A549 (cell line): ENCODE measurements around the gene ZNRD2. TPM values are rescaled to one million over a fixed set of nuclear protein-coding genes. Genes with fewer than 3 reads are reported as not detected.

ENCODE experiments used
- ATAC-seq, 2 experiments: fragments of 200-7000 bp in 1 of 2; fragments of >200 bp in 1 of 2; cut with Nextera tagmentation in 1 of 2; cut with Tn5 transposase in 1 of 2; 3 replicates each; pipeline versions ENCODE4 v1.8.0 to v1.9.1; 2018 to 2020; ENCODE audit warnings: mild to moderate bottlenecking in 1 of 2, moderate library complexity in 1 of 2
- CTCF ChIA-PET: fragments of 300-600 bp; sonication (Branson Sonifier 250); formaldehyde crosslinking; extraction: SDS; loops from one replicate; lab custom pipeline; 2021; ENCODE audit warnings: antibody characterized with exemption, inconsistent platforms; lab: Yijun Ruan, JAX
- POLR2A ChIA-PET: fragments of 350-600 bp; formaldehyde crosslinking; extraction: SDS; loops from one replicate; lab custom pipeline; 2021; ENCODE audit warnings: antibody characterized with exemption, inconsistent platforms; lab: Yijun Ruan, JAX
- DNase-seq, 2 experiments: peaks; one replicate each; pipeline versions ENCODE4 v3.0.0 to v3.0.0-alpha.2; 2011 to 2016; ENCODE audit warnings: low read depth in 1 of 2, low spot score in 1 of 2
- FAIRE-seq: peaks from 2 replicates; lab custom pipeline; 2011; peaks lifted over from hg19 to GRCh38; lab: Jason Lieb, UNC
- H3K27ac ChIP-seq, 2 experiments: fragments of >200 bp; sonication (Bioruptor Twin); formaldehyde crosslinking; 3 replicates each; pipeline ENCODE4 v1.5.1; 2016 to 2017
- H3K4me1 ChIP-seq: fragments of >200 bp; sonication (Bioruptor Twin); formaldehyde crosslinking; 3 replicates; pipeline ENCODE4 v1.6.1; 2016
- H3K4me2 ChIP-seq: fragments of >200 bp; sonication (Bioruptor Twin); formaldehyde crosslinking; 3 replicates; pipeline ENCODE4 v1.6.1; 2016
- H3K4me3 ChIP-seq: fragments of >200 bp; sonication (Bioruptor Twin); formaldehyde crosslinking; 3 replicates; pipeline ENCODE4 v1.5.1; 2016
- H3K9me3 ChIP-seq: fragments of >200 bp; sonication (Bioruptor Twin); formaldehyde crosslinking; 3 replicates; pipeline ENCODE4 v1.6.1; 2016
- ATOH8 ChIP-seq: fragments of 250-450 bp; sonication (Bioruptor Pico); IDR thresholded peaks from 2 replicates; pipeline ENCODE4 v1.5.0; 2020; ENCODE audit warnings: low read depth, mild to moderate bottlenecking, moderate library complexity
- CEBPB ChIP-seq, 2 experiments: fragments of >200 bp in 1 of 2; sonication (Bioruptor Twin) in 1 of 2; formaldehyde crosslinking in 1 of 2; IDR thresholded peaks; 2 replicates each; pipeline ENCODE4 v1.6.1; 2012 to 2016
- CHD4 ChIP-seq: fragments of 200-600 bp; sonication (generic); IDR thresholded peaks from 2 replicates; pipeline ENCODE4 v1.6.1; 2016; ENCODE audit warnings: antibody characterized with exemption, mild to moderate bottlenecking, borderline replicate concordance
- ESRRA ChIP-seq: fragments of 150-350 bp; IDR thresholded peaks from 2 replicates; pipeline ENCODE4 v1.6.1; 2014; ENCODE audit warnings: mild to moderate bottlenecking, low read length, borderline replicate concordance
- FOSL2 ChIP-seq, 2 experiments: fragments of 450-650 bp in 1 of 2; fragments of >200 bp in 1 of 2; sonication (Bioruptor Twin) in 1 of 2; formaldehyde crosslinking; IDR thresholded peaks; 2 replicates each; pipeline versions ENCODE4 v1.5.0 to v1.6.1; 2016 to 2020; ENCODE audit warnings: mild to moderate bottlenecking in 1 of 2, moderate library complexity in 1 of 2
- GATA3 ChIP-seq: IDR thresholded peaks from 2 replicates; pipeline ENCODE4 v1.6.1; 2012; ENCODE audit warnings: borderline replicate concordance
- HES2 ChIP-seq: fragments of >200 bp; sonication (Bioruptor Twin); formaldehyde crosslinking; IDR thresholded peaks from 2 replicates; pipeline ENCODE4 v1.6.1; 2016
- HMGXB4 ChIP-seq: fragments of 250-450 bp; sonication (Bioruptor Pico); IDR thresholded peaks from 2 replicates; pipeline ENCODE4 v1.5.0; 2021; ENCODE audit warnings: mild to moderate bottlenecking, moderate library complexity, borderline replicate concordance
- HOXB13 ChIP-seq: fragments of 250-450 bp; sonication (Bioruptor Pico); IDR thresholded peaks from 2 replicates; pipeline ENCODE4 v1.5.0; 2020; ENCODE audit warnings: low read depth, mild to moderate bottlenecking, moderate library complexity
- MAX ChIP-seq: IDR thresholded peaks from 2 replicates; pipeline ENCODE4 v1.6.1; 2012
- NFE2L2 ChIP-seq: fragments of 150-350 bp; conservative IDR thresholded peaks from 2 replicates; pipeline ENCODE4 v1.6.1; 2014; ENCODE audit warnings: low read length
- NPAS2 ChIP-seq: fragments of 250-450 bp; sonication (Bioruptor Pico); IDR thresholded peaks from 2 replicates; pipeline ENCODE4 v1.8.0; 2022; ENCODE audit warnings: mild to moderate bottlenecking, moderate library complexity, borderline replicate concordance
- NR3C1 ChIP-seq: fragments of >200 bp; sonication (Bioruptor Twin); formaldehyde crosslinking; IDR thresholded peaks from 3 replicates; pipeline ENCODE4 v1.6.1; 2017
- POLR2A ChIP-seq: IDR thresholded peaks from 2 replicates; pipeline ENCODE4 v1.6.1; 2012; ENCODE audit warnings: mild to moderate bottlenecking, low read length
- RAD21 ChIP-seq, 2 experiments: fragments of >200 bp in 1 of 2; sonication (Bioruptor Twin) in 1 of 2; formaldehyde crosslinking in 1 of 2; IDR thresholded peaks in 1 of 2; conservative IDR thresholded peaks in 1 of 2; 2 replicates in 1 of 2; 3 replicates in 1 of 2; pipeline ENCODE4 v1.6.1; 2012 to 2018; ENCODE audit warnings: inconsistent platforms in 1 of 2
- RCOR1 ChIP-seq: fragments of 150-350 bp; IDR thresholded peaks from 2 replicates; pipeline ENCODE4 v1.6.1; 2014; ENCODE audit warnings: antibody characterized with exemption, low read length, low read depth
- REST ChIP-seq: fragments of 200-600 bp; sonication (generic); IDR thresholded peaks from 2 replicates; pipeline ENCODE4 v1.6.1; 2016; ENCODE audit warnings: antibody characterized with exemption, mild to moderate bottlenecking, moderate library complexity
- RFX5 ChIP-seq: fragments of 450-650 bp; IDR thresholded peaks from 2 replicates; pipeline ENCODE4 v1.7.1; 2014; ENCODE audit warnings: antibody characterized with exemption, mild to moderate bottlenecking, moderate library complexity
- RNF2 ChIP-seq: fragments of 200-600 bp; sonication (generic); IDR thresholded peaks from 2 replicates; pipeline ENCODE4 v1.6.1; 2016; ENCODE audit warnings: low read depth, mild to moderate bottlenecking, antibody characterized with exemption, moderate library complexity, borderline replicate concordance
- SREBF2 ChIP-seq: fragments of 450-650 bp; IDR thresholded peaks from 2 replicates; pipeline ENCODE4 v1.6.1; 2014; ENCODE audit warnings: mild to moderate bottlenecking, moderate library complexity
- TFCP2L1 ChIP-seq: fragments of 250-450 bp; sonication (Bioruptor Pico); IDR thresholded peaks from 2 replicates; pipeline ENCODE4 v1.5.0; 2021; ENCODE audit warnings: mild to moderate bottlenecking
- ZNF302 ChIP-seq: fragments of 250-450 bp; sonication (Bioruptor Pico); IDR thresholded peaks from 2 replicates; pipeline ENCODE4 v1.9.0; 2021; ENCODE audit warnings: inconsistent platforms, mild to moderate bottlenecking, moderate library complexity
- whole genome bisulfite sequencing: methylation state at CpG from one replicate; pipeline ENCODE4 v1.1.6; 2017; ENCODE audit errors: missing lambda C conversion rate; 5-methylcytosine and 5-hydroxymethylcytosine counted together
- polyA plus RNA-seq, 4 experiments: library from polyadenylated mRNA; depleted of rRNA in 3 of 4; stranded (reverse); fragments of >200 nt; fragmentation: RNase III in 1 of 4; extraction: RNeasy Plus Mini Kit Qiagen cat#74134 plus additional on column Dnase treatment in 1 of 4; gene quantifications; 2 replicates in 3 of 4; 3 replicates in 1 of 4; pipeline ENCODE4 v1.2.3, GENCODE V29; 2011 to 2017

ZNRD2 gene
- polyA plus RNA-seq, 2 of the 4 experiments (the other 2 are of a cell fraction) = 28.2 to 66.1 TPM

- Histone ChIP-seq H3K4me2 (peak overlapping the region; percentile 98), H3K4me1 (peaks cover 52% of the 10 kb centered on the region), H3K4me3 (no peak overlapping the region), H3K27ac (peak overlapping the region; percentile 94 to 99), H3K9me3 (no peaks in the 10 kb centered on the region)
- peak; percentile 59 for FAIRE-seq
- WGBS = 10% methylated on average over 14 of the region's 15 CpGs
- DNase-seq = peak; percentile 74 to 86
- ChIA-PET CTCF (interaction anchor here (0.8 to 16.3 kb wide), 10 partner anchors 9 to 146 kb away, joined by 3 to 393 read pairs (median 6); partner anchors contain the start of genes FAM89B and ZNRD2), POLR2A (interaction anchor here (0.5 to 4.1 kb wide), 10 partner anchors 8 to 140 kb away, joined by 3 to 51 read pairs (median 4); partner anchors contain the start of genes FAM89B, PCNX3, SCYL1 and ZNRD2)
- TF ChIP-seq NFE2L2 (no peak), GATA3 (0 out of 2 replicates have a peak, but pooled peaks have one; percentile 7), NR3C1 (no peak), FOSL2 (IDR thresholded peaks at IDR 0.05) (no peak), FOSL2 (CRISPR knock-in tag; IDR thresholded peaks at IDR 0.05) (peak; percentile 16; the same call in 1 of the 2 replicates), POLR2A (peak; percentile 45; the same call in 1 of the 2 replicates), HMGXB4 (CRISPR knock-in tag) (no peak), RAD21 (conservative IDR thresholded peaks at IDR 0.05 in 1 of 2, IDR thresholded peaks at IDR 0.05 in 1 of 2) (no peak), TFCP2L1 (CRISPR knock-in tag) (no peak)
- peak; percentile 52 to 67 for ATAC-seq
These were observed 9.5 kb upstream of the ZNRD2 start for GRCh38 chr11:65560555-65561418.

- CTCF ChIA-PET = interaction anchor here (0.7 to 16.3 kb wide), 6 partner anchors 10 to 52 kb away, joined by 4 to 393 read pairs (median 17); partner anchors contain the start of genes EHBP1L1, FAM89B and ZNRD2
- POLR2A ChIA-PET = interaction anchor here (4.1 kb wide), 1 partner anchor 9 kb away, joined by 51 read pairs; the partner anchor contains the start of genes FAM89B and ZNRD2
- no peak overlapping the region; the same call in 2 of the 3 replicates for H3K4me2 ChIP-seq
- FAIRE-seq = no peak
- WGBS = 87% methylated on average over 7 of the region's 7 CpGs
- H3K4me1 ChIP-seq = peaks cover 43% of the 10 kb centered on the region
- TF ChIP-seq HES2 (no peak), POLR2A (no peak), CHD4 (no peak), RCOR1 (no peak), REST (no peak), SREBF2 (no peak), HMGXB4 (CRISPR knock-in tag) (no peak), NPAS2 (CRISPR knock-in tag) (no peak), HOXB13 (CRISPR knock-in tag) (no peak), ATOH8 (CRISPR knock-in tag) (no peak), CEBPB (IDR thresholded peaks at IDR 0.05) (no peak), ZNF302 (CRISPR knock-in tag) (no peak), ESRRA (no peak), RNF2 (no peak), MAX (no peak), RFX5 (no peak)
- no peak for ATAC-seq
- peak overlapping the region; percentile 94 to 99; a peak in 4 of 6 replicates for H3K27ac ChIP-seq
- H3K4me3 ChIP-seq = no peak overlapping the region
- DNase-seq = no peak
- H3K9me3 ChIP-seq = no peaks in the 10 kb centered on the region
These were observed 8.3 kb upstream of the ZNRD2 start for GRCh38 chr11:65562020-65562419.
